NCI-H1694 (cell line): ENCODE data around the gene DIS3L.
"Not testable (repeated sequence)": the region's sequence is repeated elsewhere in the genome, so short reads cannot be mapped to it uniquely, and the experiment has no call there.

Experiments used
- DNase-seq: peaks from one replicate; lab custom pipeline; 2025; lab: John Stamatoyannopoulos, UW

Gene DIS3L

DNA sequence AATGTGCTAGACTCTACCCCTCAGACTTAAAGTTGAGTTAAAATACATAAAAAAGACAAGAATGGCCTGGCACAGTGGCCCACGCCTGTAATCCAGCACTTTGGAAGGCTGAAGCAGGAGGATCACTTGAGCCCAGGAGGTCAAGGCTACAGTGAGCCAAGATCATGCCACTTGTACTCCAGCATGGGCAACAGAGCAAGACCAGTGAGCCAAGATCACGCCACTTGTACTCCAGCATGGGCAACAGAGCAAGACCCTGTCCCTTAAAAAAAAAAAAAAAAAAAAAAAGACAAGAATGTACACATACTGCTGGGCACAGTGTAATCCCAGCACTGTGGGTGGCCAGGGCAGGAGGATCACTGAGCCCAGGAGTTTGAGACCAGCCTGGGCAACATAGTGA, 17.4 kb downstream of the DIS3L start:
- DNase-seq, result no peak

DNA sequence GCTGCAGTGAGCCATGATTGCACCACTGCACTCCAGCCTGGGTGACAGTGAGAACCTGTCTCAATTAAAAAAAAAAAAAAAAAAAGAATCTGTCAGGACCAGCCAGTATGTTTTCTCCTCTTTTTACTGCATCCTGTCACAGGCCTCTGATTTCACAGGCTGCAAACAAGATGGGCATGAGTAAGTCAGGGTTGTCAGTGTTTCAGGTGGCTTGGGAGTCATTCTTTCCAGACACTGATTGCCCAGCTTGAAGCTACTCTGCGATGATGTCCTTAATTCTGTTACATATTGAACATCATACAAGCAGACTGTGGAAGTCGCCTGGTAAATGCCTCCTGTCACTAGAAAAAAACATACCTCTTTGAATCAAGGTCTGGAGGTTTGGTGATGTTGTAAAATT, 18.8 kb downstream of the DIS3L start:
- no peak for DNase-seq

DNA sequence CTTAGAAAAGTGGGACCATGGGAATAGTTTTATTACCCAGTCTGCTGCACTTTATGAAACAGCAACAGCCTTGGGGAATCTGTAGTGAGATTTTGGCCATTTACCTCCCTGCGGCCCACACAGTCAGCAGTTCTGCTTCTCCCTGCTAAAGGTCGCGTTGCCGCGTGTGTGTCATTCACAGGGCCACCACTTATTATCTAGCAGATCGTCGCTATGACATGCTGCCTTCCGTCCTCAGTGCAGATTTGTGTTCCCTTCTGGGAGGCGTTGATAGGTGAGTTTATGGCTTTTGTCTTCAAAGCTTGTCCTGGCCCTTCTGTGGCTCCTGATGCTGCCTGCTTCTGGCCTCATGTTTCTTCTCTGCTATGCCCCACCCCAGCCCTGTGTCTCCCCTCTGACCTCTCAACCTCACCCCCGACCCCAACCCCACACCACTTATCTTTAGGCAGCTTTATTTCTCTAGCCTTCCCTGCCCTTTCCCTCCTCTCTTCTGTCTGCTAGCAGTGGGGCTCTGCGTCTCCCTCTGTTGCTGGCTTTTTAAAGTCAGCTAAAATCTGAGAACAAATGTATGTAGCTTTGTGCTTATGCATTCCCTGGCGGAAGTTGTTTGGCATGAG, 30.1 kb downstream of the DIS3L start:
- DNase-seq, result no peak

DNA sequence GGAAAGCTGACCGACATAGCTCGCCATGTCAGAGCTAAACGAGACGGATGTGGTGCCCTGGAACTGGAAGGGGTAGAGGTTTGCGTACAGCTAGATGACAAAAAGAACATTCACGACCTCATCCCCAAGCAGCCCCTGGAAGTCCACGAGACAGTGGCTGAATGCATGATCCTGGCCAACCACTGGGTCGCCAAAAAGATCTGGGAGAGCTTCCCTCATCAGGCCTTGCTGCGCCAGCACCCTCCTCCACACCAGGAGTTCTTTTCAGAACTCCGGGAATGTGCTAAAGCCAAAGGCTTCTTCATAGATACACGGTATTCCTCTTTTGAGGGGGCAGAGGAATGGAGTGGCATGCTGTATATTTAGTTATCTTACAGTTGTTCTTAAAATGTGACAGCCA, 32.7 kb downstream of the DIS3L start:
- DNase-seq, result no peak

DNA sequence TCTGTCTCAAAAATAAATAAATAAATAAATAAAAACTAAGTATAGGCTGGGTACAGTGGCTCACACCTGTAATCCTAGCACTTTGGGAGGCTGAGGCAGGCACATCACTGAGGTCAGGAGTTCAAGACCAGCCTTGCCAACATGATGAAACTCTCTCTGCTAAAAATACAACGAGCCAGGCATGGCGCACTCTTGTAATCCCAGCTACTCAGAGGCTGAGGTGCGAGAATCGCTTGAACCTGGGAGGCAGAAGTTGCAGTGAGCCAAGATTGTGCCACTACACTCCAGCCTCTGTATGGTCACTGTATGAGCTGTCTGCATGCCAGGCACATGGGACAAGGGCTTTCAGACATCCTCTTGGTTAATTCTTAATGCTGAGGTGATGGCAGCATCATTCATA, 34.4 kb downstream of the DIS3L start:
- no peak for DNase-seq

DNA sequence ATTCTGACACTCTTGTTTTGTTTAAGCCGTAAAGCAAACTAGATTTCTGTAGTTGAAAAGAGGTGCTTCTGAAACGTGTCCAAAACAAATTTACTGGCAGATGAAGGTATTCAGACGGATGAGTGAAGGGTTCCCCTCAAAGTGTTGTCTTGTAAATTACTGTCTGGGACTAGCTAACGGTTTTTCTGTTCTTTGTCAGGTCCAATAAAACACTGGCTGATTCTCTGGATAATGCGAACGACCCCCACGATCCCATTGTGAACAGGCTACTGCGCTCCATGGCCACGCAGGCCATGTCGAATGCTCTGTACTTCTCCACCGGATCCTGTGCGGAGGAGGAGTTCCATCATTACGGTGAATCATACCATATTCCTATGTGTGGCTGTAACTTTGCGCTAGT, 35.4 kb downstream of the DIS3L start:
- DNase-seq, result no peak

DNA sequence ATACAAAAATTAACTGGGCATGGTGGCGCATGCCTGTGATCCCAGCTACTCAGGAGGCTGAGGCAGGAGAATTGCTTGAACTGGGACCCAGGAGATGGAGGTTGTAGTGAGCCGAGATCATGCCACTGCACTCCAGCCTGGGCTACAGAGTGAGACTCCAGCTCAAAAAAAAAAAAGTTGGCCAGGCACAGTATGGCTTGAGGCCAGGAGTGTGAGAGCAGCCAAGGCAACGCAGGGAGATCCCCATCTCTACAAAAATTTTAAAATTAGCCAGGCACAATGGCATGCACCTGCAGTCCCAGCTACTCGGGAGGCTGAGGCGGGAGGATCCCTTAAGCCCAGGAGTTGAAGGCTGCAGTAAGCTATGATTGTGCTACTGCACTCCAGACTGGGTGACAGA, 55.2 kb downstream of the DIS3L start:
- not testable (repeated sequence) for DNase-seq

DNA sequence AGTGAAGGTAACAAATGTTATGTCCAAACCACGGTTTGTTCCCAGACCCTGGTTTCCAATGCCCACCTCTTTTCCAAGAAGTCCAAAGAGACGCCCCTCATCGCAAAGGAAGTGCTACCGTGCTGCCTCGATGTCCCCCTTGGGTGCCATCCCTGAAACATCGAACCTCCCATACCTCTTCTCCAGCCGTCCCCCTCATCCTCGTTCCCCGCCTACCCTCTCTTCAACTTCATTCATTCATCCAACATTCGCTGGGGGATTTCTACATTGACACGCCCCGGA, 62.6 kb downstream of the DIS3L start:
- DNase-seq, result peak; percentile 52

DNA sequence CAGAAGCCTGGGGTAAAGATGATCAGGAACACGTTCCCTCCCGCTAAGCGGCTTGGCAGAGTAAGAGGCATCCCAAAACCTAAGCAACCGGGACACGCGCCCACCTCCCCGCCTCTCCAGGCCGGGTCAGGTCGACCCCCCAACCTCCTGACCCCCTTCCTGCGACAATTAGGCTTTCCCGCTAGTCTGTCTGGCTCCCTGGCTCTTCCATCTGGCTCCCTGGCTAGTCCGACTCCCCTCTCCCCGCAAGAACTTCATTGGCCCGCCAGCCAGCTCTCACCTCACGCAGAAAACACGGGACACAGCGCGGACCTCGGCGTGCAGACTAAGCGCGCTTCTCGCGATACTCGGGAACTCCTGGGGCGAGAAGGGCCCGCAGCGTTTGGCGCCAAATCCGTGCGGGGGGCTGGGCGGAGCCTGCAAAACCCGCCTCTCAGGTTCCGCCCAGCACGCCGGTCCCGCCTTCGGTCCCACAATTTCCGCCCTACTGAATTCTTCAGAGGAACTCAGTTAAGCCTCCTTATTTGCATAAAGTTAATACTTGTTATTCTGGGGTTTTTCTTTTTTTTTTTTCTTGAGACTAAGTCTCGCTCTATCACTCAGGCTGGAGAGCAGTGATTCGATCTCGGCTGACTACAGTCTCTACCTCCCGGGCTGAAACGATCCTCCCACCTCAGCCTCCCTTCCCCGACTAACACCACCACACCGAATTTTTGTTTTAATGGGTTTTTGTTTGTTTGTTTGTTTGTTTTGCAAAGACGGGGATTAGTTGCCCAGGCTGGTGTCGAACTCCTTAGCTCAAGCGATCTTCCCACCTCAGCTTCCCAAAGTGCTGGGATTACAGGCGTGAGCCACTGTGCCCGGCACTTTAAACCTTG, 63.2 kb downstream of the DIS3L start, which contains the start of gene TIPIN:
TIPIN (minus strand) TSS at position 327 of the 878 bp plus-strand sequence. CDS start 3,738 bp downstream, outside the sequence.
- peak; percentile 87 for DNase-seq

DNA sequence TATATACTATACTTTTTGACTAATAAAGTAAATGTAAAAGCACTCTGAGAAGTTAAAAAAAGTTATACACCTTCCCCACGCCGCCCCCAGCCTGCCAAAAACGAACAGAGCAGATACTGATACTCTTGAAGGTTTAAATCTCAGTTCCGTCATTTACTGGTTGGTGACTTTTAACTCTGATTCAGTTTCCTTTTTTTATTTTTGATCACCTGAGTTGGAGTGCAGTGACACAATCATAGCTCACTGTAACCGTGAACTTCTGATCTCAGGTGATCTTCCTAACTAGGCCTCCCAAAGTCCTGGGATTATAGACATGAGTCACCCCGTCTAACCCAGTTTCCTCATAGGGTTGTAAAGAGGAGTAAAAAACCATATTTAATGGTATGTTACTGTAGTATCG, 66.4 kb downstream of the DIS3L start:
- DNase-seq, result no peak

DNA sequence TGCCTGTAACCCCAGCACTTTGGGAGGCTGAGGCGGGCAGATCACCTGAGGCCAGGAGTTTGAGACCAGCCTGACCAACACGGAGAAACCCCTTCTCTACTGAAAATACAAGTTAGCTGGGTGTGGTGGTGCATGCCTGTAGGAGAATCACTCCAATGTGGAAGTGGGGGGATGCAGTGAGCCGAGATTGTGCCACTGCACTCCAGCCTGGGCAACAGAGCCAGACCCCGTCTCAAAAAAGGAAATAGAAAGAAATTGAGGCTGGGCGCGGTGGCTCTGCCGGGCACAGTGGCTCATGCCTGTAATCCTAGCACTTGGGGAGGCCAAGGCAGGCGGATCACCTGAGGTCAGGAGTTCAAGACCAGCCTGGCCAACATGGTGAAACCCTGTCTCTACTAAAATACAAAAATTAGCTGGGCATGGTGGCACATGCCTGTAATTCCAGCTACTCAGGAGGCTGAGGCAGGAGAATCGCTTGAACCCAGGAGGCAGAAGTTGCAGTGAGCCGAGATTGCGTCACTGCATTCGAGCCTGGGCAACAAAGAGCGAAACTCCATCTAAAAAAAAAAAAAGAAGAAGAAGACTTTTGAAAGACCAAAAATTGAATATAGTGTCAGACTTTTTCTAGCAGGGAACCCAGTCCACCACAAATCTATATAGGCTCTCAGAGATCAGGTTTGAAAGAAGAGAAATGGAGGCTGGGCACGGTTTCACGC, 68.5 kb downstream of the DIS3L start:
- DNase-seq, result not testable (repeated sequence)

DNA sequence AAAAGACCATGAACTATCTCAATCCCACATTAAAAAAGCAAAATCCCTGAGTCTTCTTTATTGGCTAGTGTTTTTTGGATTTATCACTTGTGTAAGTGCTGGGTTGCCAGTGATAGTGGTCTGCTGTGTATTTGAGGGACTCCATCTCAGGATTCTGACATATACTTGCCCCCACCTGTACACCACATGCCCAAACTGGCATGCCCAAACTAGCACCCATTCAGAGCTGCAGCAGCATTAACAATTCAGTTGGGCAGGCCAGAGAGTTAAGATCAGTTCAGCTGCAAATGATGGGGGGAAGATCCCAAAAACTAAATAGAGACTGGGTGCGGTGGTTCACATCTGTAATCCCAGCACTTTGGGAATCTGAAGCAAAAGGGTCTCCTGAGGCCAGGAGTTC, 69.4 kb downstream of the DIS3L start:
- DNase-seq, result no peak

DNA sequence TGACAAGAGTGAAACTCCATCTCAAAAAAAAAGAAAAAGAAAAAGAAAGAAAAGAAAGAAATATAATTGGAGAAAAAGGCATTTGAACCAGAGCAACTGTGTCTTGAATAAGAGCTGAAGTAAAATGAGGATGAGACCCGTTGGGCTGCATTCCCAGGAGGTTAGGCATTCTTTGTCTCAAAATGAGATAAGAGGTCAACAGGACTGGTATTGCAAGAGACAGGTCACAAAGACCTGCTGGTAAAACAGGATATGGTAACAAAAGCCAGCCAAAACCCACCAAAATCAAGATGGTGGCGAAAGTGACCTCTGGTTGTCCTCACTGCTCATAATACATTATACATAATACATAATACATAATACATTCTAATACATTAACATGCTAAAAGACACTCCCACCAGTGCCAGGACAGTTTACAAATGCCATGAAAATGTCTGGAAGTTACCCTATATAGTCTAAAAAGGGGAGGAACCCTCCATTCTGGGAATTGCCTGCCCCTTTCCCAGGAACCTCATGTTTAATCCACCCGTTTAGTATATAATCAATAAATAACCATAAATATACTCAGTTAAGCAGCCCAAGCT, 71.7 kb downstream of the DIS3L start:
- no peak for DNase-seq

DNA sequence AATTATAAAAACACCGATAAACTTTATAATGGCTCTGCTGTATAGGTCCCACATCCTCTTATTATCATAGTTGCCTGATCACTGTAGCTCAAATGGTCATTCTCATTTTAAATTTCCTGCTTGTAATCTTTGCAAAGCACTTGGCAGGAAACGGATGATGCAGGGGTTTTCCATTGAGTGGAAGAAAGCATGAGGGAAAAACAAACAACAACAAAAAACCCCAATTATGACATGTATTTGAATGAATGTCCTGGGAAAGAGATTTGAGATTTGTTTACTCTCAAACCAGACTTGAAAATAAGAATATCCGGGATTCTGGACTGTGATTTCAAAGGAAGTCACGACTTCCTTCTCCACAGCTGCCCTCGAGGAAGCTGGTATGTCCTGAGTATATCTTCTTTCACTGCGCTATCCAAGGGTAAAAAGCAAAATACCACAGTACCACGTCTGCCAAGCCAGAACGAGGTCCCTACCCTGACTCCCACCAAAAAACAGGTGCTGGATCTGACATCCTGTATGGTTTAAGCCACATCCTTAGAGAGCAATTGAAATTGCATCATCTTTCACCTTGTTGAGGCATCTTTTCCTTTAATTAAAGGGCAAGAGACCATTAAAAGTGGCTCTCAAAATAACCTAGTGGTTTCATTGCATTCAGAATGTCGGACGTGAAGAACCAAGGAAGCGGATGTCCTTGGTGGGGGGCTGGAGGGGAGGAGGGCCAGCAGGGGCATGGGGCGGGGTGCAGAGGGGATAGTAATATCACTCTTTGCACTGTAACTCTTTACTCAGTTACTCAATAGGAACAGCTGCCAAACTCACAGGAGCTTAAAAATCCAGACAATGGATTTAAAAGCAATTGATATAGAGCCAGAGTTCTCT, 76.6 kb downstream of the DIS3L start:
- DNase-seq, result no peak

DNA sequence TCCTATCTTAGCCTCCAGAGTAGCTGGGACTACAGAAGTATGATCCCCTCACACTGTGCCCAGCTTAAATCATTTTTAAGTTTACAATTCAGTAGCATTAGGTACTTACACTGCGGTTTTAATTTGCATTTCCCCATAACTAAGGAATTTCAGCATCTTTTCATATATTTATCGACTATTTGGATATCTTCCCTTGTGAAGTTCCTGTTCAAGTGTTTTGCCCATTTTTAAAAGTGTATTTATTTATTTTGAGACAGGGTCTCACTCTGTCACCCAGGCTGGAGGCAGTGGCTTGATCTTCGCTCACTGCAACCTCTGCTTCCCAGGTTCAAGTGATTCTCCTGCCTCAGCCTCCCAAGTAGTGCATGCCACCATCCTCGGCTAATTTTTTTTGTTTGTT, 80.8 kb downstream of the DIS3L start:
- no peak for DNase-seq

DNA sequence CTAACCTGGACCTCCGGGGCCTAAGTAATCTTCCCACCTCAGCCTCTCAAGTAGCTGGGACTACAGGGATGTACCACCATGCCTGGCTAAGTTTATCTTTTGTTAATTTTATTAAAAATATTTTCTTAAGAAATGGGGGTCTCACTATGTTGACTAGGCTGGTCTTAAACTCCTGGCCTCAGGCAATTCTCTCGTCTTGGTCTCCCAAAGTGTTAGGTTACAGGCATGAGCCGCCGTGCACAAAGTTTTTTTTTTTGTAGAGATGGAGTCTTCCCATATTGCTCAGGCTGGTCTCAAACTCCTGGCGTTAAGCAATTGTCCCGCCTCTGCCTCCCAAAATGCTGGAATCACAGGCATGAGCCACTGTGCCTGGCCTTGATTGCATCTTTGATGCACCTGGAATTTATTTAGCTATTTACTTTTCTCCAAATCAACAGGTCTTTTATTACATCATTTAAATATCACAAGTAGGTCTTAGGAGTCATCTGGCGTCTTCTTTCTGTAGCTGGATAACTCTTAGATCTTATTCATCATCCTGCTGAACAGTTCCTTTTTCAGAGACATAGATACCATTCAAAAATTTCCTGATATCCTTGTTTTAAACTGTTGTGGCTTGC, 85.6 kb downstream of the DIS3L start:
- DNase-seq, result no peak

DNA sequence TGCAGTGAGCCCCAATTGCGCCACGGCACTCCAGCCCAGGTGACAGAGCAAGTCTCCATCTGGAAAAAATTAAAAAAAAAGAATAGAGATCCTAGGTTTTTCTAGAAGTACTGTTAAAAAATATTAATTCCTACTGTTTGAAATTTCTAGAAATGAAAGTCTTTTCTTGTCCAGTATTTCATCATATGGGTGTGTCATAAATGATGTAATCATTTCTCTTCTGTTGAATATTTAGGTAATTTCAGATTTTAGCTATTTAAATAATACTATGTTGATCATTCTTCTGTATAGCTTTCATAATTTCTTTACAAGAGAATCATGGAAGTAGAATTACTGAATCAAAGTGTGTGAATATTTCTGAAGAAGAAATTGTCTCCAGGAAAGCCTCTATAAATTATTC, 88.0 kb downstream of the DIS3L start:
- DNase-seq, result not testable (repeated sequence)
